OCI-LY1 (cell line): Measurements from ENCODE around the gene PTPN11.

Source experiments
- CTCF ChIP-seq: fragments of 200-600 bp; sonication (generic), shearing (Covaris generic); IDR thresholded peaks from 2 replicates; pipeline ENCODE4 v1.5.1; 2017; ENCODE audit warnings: mild to moderate bottlenecking, antibody characterized with exemption, low read length, moderate library complexity, mixed read lengths
- EZH2 ChIP-seq: fragments of 200-600 bp; sonication (generic), shearing (Covaris generic); IDR thresholded peaks from 2 replicates; pipeline ENCODE4 v1.8.0; 2017; ENCODE audit warnings: borderline replicate concordance, mixed run types, mild to moderate bottlenecking, antibody characterized with exemption, low read length, moderate library complexity, mixed read lengths

DNA sequence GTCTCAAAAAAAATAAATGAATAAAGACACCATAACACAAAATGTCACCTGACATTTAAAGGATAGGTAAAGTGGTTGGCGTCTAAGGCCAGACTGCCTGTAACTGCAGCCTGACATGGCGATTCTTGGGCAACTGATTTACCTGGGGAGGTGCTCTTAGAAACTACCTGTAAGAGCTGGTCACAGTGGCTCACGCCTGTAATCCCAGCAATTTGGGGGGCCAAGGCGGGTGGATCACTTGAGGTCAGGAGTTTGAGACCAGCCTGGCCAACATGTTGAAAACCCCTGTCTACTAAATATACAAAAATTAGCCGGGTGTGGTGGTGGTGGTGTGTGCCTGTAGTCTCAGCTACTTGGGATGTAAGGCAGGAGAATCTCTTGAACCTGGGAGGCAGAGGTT, 17.7 kb upstream of the PTPN11 start:
- TF ChIP-seq CTCF (no peak), EZH2 (no peak)
